Nephron progenitor cell (in vitro differentiated cells): ENCODE data around the gene SLC6A20.

Experiments
- DNase-seq: peaks from one replicate; pipeline ENCODE4 v3.0.0; 2021
- H3K27ac Mint-ChIP-seq: 2 replicates; pipeline ENCODE4 v1.8.0; 2021; ENCODE audit warnings: mild to moderate bottlenecking, moderate library complexity, mixed read lengths
- H3K27me3 Mint-ChIP-seq: 2 replicates; pipeline ENCODE4 v1.8.0; 2021; ENCODE audit warnings: mild to moderate bottlenecking, low read depth, mixed read lengths; ENCODE audit not compliant: poor library complexity
- H3K36me3 Mint-ChIP-seq: 2 replicates; pipeline ENCODE4 v1.8.0; 2021; ENCODE audit warnings: low read depth, mixed read lengths
- H3K4me1 Mint-ChIP-seq: 2 replicates; pipeline ENCODE4 v1.8.0; 2021; ENCODE audit warnings: mixed read lengths
- H3K4me3 Mint-ChIP-seq: 2 replicates; pipeline ENCODE4 v1.8.0; 2021; ENCODE audit warnings: mild to moderate bottlenecking, moderate library complexity, mixed read lengths
- H3K9me3 Mint-ChIP-seq: 2 replicates; pipeline ENCODE4 v1.8.0; 2021; ENCODE audit warnings: mild to moderate bottlenecking, moderate library complexity, mixed read lengths
- CTCF ChIP-seq: fragments of 200-600 bp; sonication (generic); IDR thresholded peaks from 2 replicates; pipeline ENCODE4 v1.5.0; 2021; ENCODE audit warnings: antibody characterized with exemption

The SLC6A20 gene

GRCh38 chr3:45765266-45765851 lies 31.0 kb downstream of the SLC6A20 start:
- Mint-ChIP-seq H3K4me1 (peaks cover 6% of the 10 kb centered on the region), H3K9me3 (peaks cover 13% of the 10 kb centered on the region), H3K27me3 (peaks cover 15% of the 10 kb centered on the region), H3K36me3 (no peaks in the 10 kb centered on the region), H3K4me3 (no peak overlapping the region), H3K27ac (no peak overlapping the region)
- no peak for TF ChIP-seq CTCF
- DNase-seq = no peak

- Mint-ChIP-seq H3K36me3 (no peaks in the 10 kb centered on the region), H3K9me3 (peaks cover 13% of the 10 kb centered on the region), H3K4me1 (peaks cover 6% of the 10 kb centered on the region), H3K27ac (no peak overlapping the region), H3K4me3 (no peak overlapping the region), H3K27me3 (peaks cover 9% of the 10 kb centered on the region)
- no peak for TF ChIP-seq CTCF
- DNase-seq = no peak
Measured at GRCh38 chr3:45763303-45763675, 33.0 kb downstream of the SLC6A20 start.

- H3K27ac Mint-ChIP-seq = no peak overlapping the region
- no peak for DNase-seq
- no peak for TF ChIP-seq CTCF
- H3K27me3 Mint-ChIP-seq = peaks cover 9% of the 10 kb centered on the region
- H3K4me1 Mint-ChIP-seq = peaks cover 6% of the 10 kb centered on the region
- no peaks in the 10 kb centered on the region for H3K36me3 Mint-ChIP-seq
- H3K9me3 Mint-ChIP-seq = peaks cover 13% of the 10 kb centered on the region
- no peak overlapping the region for H3K4me3 Mint-ChIP-seq
Measured at GRCh38 chr3:45762647-45763302, 33.6 kb downstream of the SLC6A20 start.

- no peak for DNase-seq
- peaks cover 6% of the 10 kb centered on the region for H3K9me3 Mint-ChIP-seq
- peaks cover 6% of the 10 kb centered on the region for H3K27me3 Mint-ChIP-seq
- TF ChIP-seq CTCF = no peak
- H3K4me1 Mint-ChIP-seq = peaks cover 6% of the 10 kb centered on the region
- no peaks in the 10 kb centered on the region for H3K36me3 Mint-ChIP-seq
- H3K27ac Mint-ChIP-seq = no peak overlapping the region
- no peak overlapping the region for H3K4me3 Mint-ChIP-seq
Measured at GRCh38 chr3:45761831-45762230, 34.5 kb downstream of the SLC6A20 start.

- Mint-ChIP-seq H3K27me3 (peaks cover 6% of the 10 kb centered on the region), H3K4me1 (peaks cover 6% of the 10 kb centered on the region), H3K4me3 (no peak overlapping the region), H3K9me3 (no peaks in the 10 kb centered on the region), H3K36me3 (no peaks in the 10 kb centered on the region), H3K27ac (no peak overlapping the region)
- TF ChIP-seq CTCF = peak; percentile 53
- DNase-seq = peak; percentile 64
Measured at GRCh38 chr3:45760878-45761711, 35.2 kb downstream of the SLC6A20 start.
